Measurements from ENCODE around the gene MCU. TPM values are rescaled to one million over a fixed set of nuclear protein-coding genes. Genes with fewer than 3 reads are reported as not detected.
"Not testable (repeated sequence)": the region's sequence is repeated elsewhere in the genome, so short reads cannot be mapped to it uniquely, and the experiment has no call there.

The MCU gene
- polyA plus RNA-seq, 1 of the 3 experiments (the other 2 are of a cell fraction), result 20.6 TPM

- Histone ChIP-seq H3K9me2 (no peaks in the 10 kb centered on the region), H3K4me3 (ENCODE audit: low read depth in 2 of 2, low read length in 1 of 2) (no peak overlapping the region), H3K4me1 (ENCODE audit: control insufficient read depth in 1 of 2, insufficient read depth in 2 of 2, low read depth in 1 of 2, low read length in 1 of 2) (peaks cover 8 to 11% of the 10 kb centered on the region in 2 experiments; a peak in 3 of 4 replicates), H3F3A (replicated peaks; ENCODE audit: insufficient read depth) (peaks cover 14% of the 10 kb centered on the region), H3K36me3 (replicated peaks in 1 of 2; ENCODE audit: control insufficient read depth in 1 of 2, insufficient read depth in 2 of 2, low read length in 1 of 2) (no peaks in the 10 kb centered on the region), H3K27ac (ENCODE audit: low read depth in 2 of 2, low read length in 1 of 2) (no peak overlapping the region), H3K9me3 (no peaks in the 10 kb centered on the region), H3K79me2 (ENCODE audit: insufficient read depth) (peaks cover 79% of the 10 kb centered on the region), H3K27me3 (ENCODE audit: insufficient read depth) (no peaks in the 10 kb centered on the region), H3K9ac (no peak overlapping the region), H2AFZ (ENCODE audit: low read depth) (no peak overlapping the region), H3K4me2 (no peak overlapping the region), H4K20me1 (ENCODE audit: insufficient read depth) (peaks cover 26% of the 10 kb centered on the region)
- no peak for DNase-seq
- TF ChIP-seq RXRA (IDR thresholded peaks at IDR 0.05; ENCODE audit: borderline replicate concordance, low read depth), result no peak
- no peak for TF ChIP-seq TAF1 (IDR thresholded peaks at IDR 0.05; ENCODE audit: borderline replicate concordance, low read depth, low read length)
- no peak for TF ChIP-seq ZBTB33 (IDR thresholded peaks at IDR 0.05; ENCODE audit: borderline replicate concordance, low read depth)
- TF ChIP-seq EZH2phosphoT487 (IDR thresholded peaks at IDR 0.05; ENCODE audit: borderline replicate concordance, low read depth), result no peak
- TF ChIP-seq GABPA (IDR thresholded peaks at IDR 0.05; ENCODE audit: low read depth), result no peak
- TF ChIP-seq GATA2 (CRISPR knock-in tag; IDR thresholded peaks at IDR 0.05), result no peak
- POLR2A ChIA-PET, result interaction anchor here (0.8 kb wide), 1 partner anchor 141 kb away, joined by 4 read pairs; no protein-coding TSS in a partner anchor
- 98% methylated on average over 3 of the region's 3 CpGs for whole genome bisulfite sequencing (ENCODE audit: low lambda C conversion rate)
- CTCF ChIA-PET, result interaction anchor here (0.8 to 4.4 kb wide), 9 partner anchors 25 to 366 kb away, joined by 3 to 38 read pairs (median 4); no protein-coding TSS in a partner anchor
Observed at GRCh38 chr10:72695496-72695895, 3.6 kb downstream of the MCU start.

GRCh38 chr10:72697716-72698115 is 5.8 kb downstream of the MCU start:
- TF ChIP-seq YY1 (IDR thresholded peaks at IDR 0.05; ENCODE audit: low read depth) (no peak), FOXM1 (IDR thresholded peaks at IDR 0.05; ENCODE audit: low read depth) (no peak), TEAD4 (IDR thresholded peaks at IDR 0.05; ENCODE audit: borderline replicate concordance, insufficient read depth) (no peak), REST (IDR thresholded peaks at IDR 0.05; ENCODE audit: low read depth, low read length) (no peak)
- ChIA-PET CTCF (interaction anchor here (3.5 kb wide), 1 partner anchor 136 kb away, joined by 14 read pairs; no protein-coding TSS in a partner anchor), POLR2A (no interaction called here)
- Histone ChIP-seq H3K27ac (ENCODE audit: low read depth in 2 of 2, low read length in 1 of 2) (no peak overlapping the region), H4K20me1 (ENCODE audit: insufficient read depth) (peaks cover 26% of the 10 kb centered on the region), H3K36me3 (replicated peaks in 1 of 2; ENCODE audit: control insufficient read depth in 1 of 2, insufficient read depth in 2 of 2, low read length in 1 of 2) (no peaks in the 10 kb centered on the region), H3K4me1 (ENCODE audit: control insufficient read depth in 1 of 2, insufficient read depth in 2 of 2, low read depth in 1 of 2, low read length in 1 of 2) (peaks cover 8 to 11% of the 10 kb centered on the region in 2 experiments; a peak in 3 of 4 replicates), H3K9me2 (no peaks in the 10 kb centered on the region), H3K9ac (no peak overlapping the region), H3K9me3 (no peaks in the 10 kb centered on the region), H3K4me2 (no peak overlapping the region), H3K79me2 (ENCODE audit: insufficient read depth) (peaks cover 98% of the 10 kb centered on the region), H2AFZ (ENCODE audit: low read depth) (no peak overlapping the region), H3K27me3 (ENCODE audit: insufficient read depth) (no peaks in the 10 kb centered on the region), H3K4me3 (ENCODE audit: low read depth in 2 of 2, low read length in 1 of 2) (no peak overlapping the region), H3F3A (replicated peaks; ENCODE audit: insufficient read depth) (peaks cover 14% of the 10 kb centered on the region)
- DNase-seq, result no peak

GRCh38 chr10:72702465-72702864 is 10.5 kb downstream of the MCU start:
- H3K27me3 ChIP-seq (ENCODE audit: insufficient read depth); H3K36me3 ChIP-seq (replicated peaks in 1 of 2; ENCODE audit: control insufficient read depth in 1 of 2, insufficient read depth in 2 of 2, low read length in 1 of 2); H3K9me3 ChIP-seq; H3K27ac ChIP-seq (ENCODE audit: low read depth in 2 of 2, low read length in 1 of 2); H3K4me1 ChIP-seq (ENCODE audit: control insufficient read depth in 1 of 2, insufficient read depth in 2 of 2, low read depth in 1 of 2, low read length in 1 of 2); H3K4me2 ChIP-seq; DNase-seq; H3K9me2 ChIP-seq; H4K20me1 ChIP-seq (ENCODE audit: insufficient read depth); POLR2A ChIA-PET; H3F3A ChIP-seq (replicated peaks; ENCODE audit: insufficient read depth); H3K4me3 ChIP-seq (ENCODE audit: low read depth in 2 of 2, low read length in 1 of 2); H3K9ac ChIP-seq; H2AFZ ChIP-seq (ENCODE audit: low read depth): not testable (repeated sequence)
- CTCF ChIA-PET, result interaction anchor here (1.1 kb wide), 1 partner anchor 133 kb away, joined by 4 read pairs; no protein-coding TSS in a partner anchor
- 98% methylated on average over 5 of the region's 5 CpGs for WGBS (ENCODE audit: low lambda C conversion rate)
- H3K79me2 ChIP-seq (ENCODE audit: insufficient read depth), result peaks cover 74% of the 10 kb centered on the region

Measured in SK-N-SH (cell line).